Body of pancreas (tissue), 4 donors: ENCODE measurements around the gene CADM2.

Experiments
- CTCF ChIP-seq, 7 experiments: fragments of 450-650 bp in 4 of 7; fragments of 200-600 bp in 3 of 7; sonication (generic) in 3 of 7; IDR thresholded peaks; one replicate each; pipeline ENCODE4 v1.5.1; 2016 to 2019; ENCODE audit warnings: antibody characterized with exemption in 7 of 7
- POLR2A ChIP-seq, 3 donors: fragments of 450-650 bp; IDR thresholded peaks; one replicate each; pipeline ENCODE4 v1.6.1; 2016; ENCODE audit warnings: antibody characterized with exemption in 3 of 3, mild to moderate bottlenecking in 2 of 3

- TF ChIP-seq CTCF (IDR thresholded peaks at IDR 0.05) (no peak), POLR2A (IDR thresholded peaks at IDR 0.05) (no peak)
These were observed 189.2 kb downstream of the CADM2 start for GRCh38 chr3:85148036-85148435.
